ENCODE measurements around the gene TNXB.
"Not testable (repeated sequence)": the region's sequence is repeated elsewhere in the genome, so short reads cannot be mapped to it uniquely, and the experiment has no call there.

TNXB gene

GRCh38 chr6:32047539-32047854 lies 61.6 kb downstream of the TNXB start:
- no peak for TF ChIP-seq EZH2phosphoT487 (IDR thresholded peaks at IDR 0.05; ENCODE audit: borderline replicate concordance)
- Histone ChIP-seq H3K9me2 (replicated peaks; ENCODE audit: low read depth, low read length) (no peaks in the 10 kb centered on the region), H3K9ac (ENCODE audit: low read depth, low read length, poor library complexity, severe bottlenecking) (no peak overlapping the region), H3K4me2 (ENCODE audit: low read depth, low read length, poor library complexity, severe bottlenecking) (no peak overlapping the region), H3K79me2 (ENCODE audit: insufficient read depth, low read length) (no peaks in the 10 kb centered on the region), H3K4me3 (ENCODE audit: low read length, poor library complexity, severe bottlenecking) (no peak overlapping the region), H3K4me1 (ENCODE audit: insufficient read depth, low read length, poor library complexity, severe bottlenecking) (no peaks in the 10 kb centered on the region), H3K36me3 (ENCODE audit: insufficient read depth, low read length) (no peaks in the 10 kb centered on the region), H4K20me1 (ENCODE audit: insufficient read depth, low read length, poor library complexity, severe bottlenecking) (no peaks in the 10 kb centered on the region), H3F3A (ENCODE audit: low read depth) (no peaks in the 10 kb centered on the region), H3K9me3 (ENCODE audit: insufficient read depth, low read depth, low read length) (no peaks in the 10 kb centered on the region), H3K27me3 (ENCODE audit: insufficient read depth, low read length, poor library complexity, severe bottlenecking) (no peaks in the 10 kb centered on the region), H2AFZ (ENCODE audit: low read length) (no peak overlapping the region)

- H2AFZ ChIP-seq (ENCODE audit: low read length): no peak overlapping the region
- no peaks in the 10 kb centered on the region for H3K4me1 ChIP-seq (ENCODE audit: insufficient read depth, low read length, poor library complexity, severe bottlenecking)
- no peak overlapping the region for H3K9ac ChIP-seq (ENCODE audit: low read depth, low read length, poor library complexity, severe bottlenecking)
- H3K27me3 ChIP-seq (ENCODE audit: insufficient read depth, low read length, poor library complexity, severe bottlenecking): no peaks in the 10 kb centered on the region
- no peaks in the 10 kb centered on the region for H3K9me2 ChIP-seq (replicated peaks; ENCODE audit: low read depth, low read length)
- no peaks in the 10 kb centered on the region for H4K20me1 ChIP-seq (ENCODE audit: insufficient read depth, low read length, poor library complexity, severe bottlenecking)
- H3K36me3 ChIP-seq (ENCODE audit: insufficient read depth, low read length): no peaks in the 10 kb centered on the region
- H3K4me3 ChIP-seq (ENCODE audit: low read length, poor library complexity, severe bottlenecking): no peak overlapping the region
- TF ChIP-seq, protein P1, sequence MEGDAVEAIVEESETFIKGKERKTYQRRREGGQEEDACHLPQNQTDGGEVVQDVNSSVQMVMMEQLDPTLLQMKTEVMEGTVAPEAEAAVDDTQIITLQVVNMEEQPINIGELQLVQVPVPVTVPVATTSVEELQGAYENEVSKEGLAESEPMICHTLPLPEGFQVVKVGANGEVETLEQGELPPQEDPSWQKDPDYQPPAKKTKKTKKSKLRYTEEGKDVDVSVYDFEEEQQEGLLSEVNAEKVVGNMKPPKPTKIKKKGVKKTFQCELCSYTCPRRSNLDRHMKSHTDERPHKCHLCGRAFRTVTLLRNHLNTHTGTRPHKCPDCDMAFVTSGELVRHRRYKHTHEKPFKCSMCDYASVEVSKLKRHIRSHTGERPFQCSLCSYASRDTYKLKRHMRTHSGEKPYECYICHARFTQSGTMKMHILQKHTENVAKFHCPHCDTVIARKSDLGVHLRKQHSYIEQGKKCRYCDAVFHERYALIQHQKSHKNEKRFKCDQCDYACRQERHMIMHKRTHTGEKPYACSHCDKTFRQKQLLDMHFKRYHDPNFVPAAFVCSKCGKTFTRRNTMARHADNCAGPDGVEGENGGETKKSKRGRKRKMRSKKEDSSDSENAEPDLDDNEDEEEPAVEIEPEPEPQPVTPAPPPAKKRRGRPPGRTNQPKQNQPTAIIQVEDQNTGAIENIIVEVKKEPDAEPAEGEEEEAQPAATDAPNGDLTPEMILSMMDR (conservative IDR thresholded peaks at IDR 0.05; ENCODE audit: low read length): no peak
- no peak for TF ChIP-seq EZH2phosphoT487 (IDR thresholded peaks at IDR 0.05; ENCODE audit: borderline replicate concordance)
- no peaks in the 10 kb centered on the region for H3K9me3 ChIP-seq (ENCODE audit: insufficient read depth, low read depth, low read length)
- no peak overlapping the region for H3K4me2 ChIP-seq (ENCODE audit: low read depth, low read length, poor library complexity, severe bottlenecking)
- no peaks in the 10 kb centered on the region for H3F3A ChIP-seq (ENCODE audit: low read depth)
- H3K79me2 ChIP-seq (ENCODE audit: insufficient read depth, low read length): no peaks in the 10 kb centered on the region
Measured at GRCh38 chr6:32047084-32047478, 62.1 kb downstream of the TNXB start.

DNA sequence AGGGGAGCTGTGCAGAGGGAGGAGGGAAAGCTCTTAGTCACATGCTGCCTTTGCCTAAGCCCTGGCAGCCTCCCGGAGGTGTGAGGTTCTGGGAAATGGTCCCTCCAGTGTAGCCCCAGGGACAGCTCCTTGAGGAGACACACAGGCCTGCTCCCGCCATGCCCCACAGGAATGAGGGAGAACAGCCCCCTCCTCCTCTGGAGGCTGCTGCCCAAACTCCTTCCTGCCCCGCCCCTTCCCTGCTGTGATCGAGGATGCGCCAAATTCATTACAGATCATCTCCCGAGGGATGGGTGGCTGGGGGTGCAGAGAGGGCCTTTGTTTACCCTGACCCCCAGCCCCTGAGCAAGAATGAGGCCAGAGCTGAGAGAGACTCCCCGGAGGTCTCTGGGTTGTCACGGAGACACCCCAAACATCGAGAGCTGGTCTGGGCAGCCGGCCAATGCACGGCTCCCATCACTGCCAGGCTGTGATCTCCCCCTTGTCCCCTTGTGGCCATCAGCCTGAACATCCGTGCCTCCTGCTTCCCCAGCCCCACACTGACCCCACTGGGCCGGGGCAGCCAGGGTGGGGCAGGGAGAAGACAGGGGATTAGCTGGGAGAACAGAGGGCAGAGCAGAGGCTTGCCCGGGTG lies 62.6 kb downstream of the TNXB start:
- H2AFZ ChIP-seq (ENCODE audit: low read length): no peak overlapping the region
- no peak for TF ChIP-seq EZH2phosphoT487 (IDR thresholded peaks at IDR 0.05; ENCODE audit: borderline replicate concordance)
- TF ChIP-seq, protein P1 (conservative IDR thresholded peaks at IDR 0.05; ENCODE audit: low read length): no peak
- no peaks in the 10 kb centered on the region for H3K36me3 ChIP-seq (ENCODE audit: insufficient read depth, low read length)
- no peaks in the 10 kb centered on the region for H3K79me2 ChIP-seq (ENCODE audit: insufficient read depth, low read length)
- no peaks in the 10 kb centered on the region for H3F3A ChIP-seq (ENCODE audit: low read depth)
- no peaks in the 10 kb centered on the region for H3K9me2 ChIP-seq (replicated peaks; ENCODE audit: low read depth, low read length)
- no peak overlapping the region for H3K4me3 ChIP-seq (ENCODE audit: low read length, poor library complexity, severe bottlenecking)
- H3K9me3 ChIP-seq (ENCODE audit: insufficient read depth, low read depth, low read length): no peaks in the 10 kb centered on the region
- no peaks in the 10 kb centered on the region for H4K20me1 ChIP-seq (ENCODE audit: insufficient read depth, low read length, poor library complexity, severe bottlenecking)
- H3K27me3 ChIP-seq (ENCODE audit: insufficient read depth, low read length, poor library complexity, severe bottlenecking): no peaks in the 10 kb centered on the region
- H3K4me2 ChIP-seq (ENCODE audit: low read depth, low read length, poor library complexity, severe bottlenecking): no peak overlapping the region
- H3K9ac ChIP-seq (ENCODE audit: low read depth, low read length, poor library complexity, severe bottlenecking): no peak overlapping the region
- H3K4me1 ChIP-seq (ENCODE audit: insufficient read depth, low read length, poor library complexity, severe bottlenecking): no peaks in the 10 kb centered on the region

GRCh38 chr6:32045811-32046449 lies 63.2 kb downstream of the TNXB start:
- Histone ChIP-seq H3K4me3 (ENCODE audit: low read length, poor library complexity, severe bottlenecking) (no peak overlapping the region), H3K9me3 (ENCODE audit: insufficient read depth, low read depth, low read length) (no peaks in the 10 kb centered on the region), H3F3A (ENCODE audit: low read depth) (no peaks in the 10 kb centered on the region), H3K9me2 (replicated peaks; ENCODE audit: low read depth, low read length) (no peaks in the 10 kb centered on the region), H3K4me1 (ENCODE audit: insufficient read depth, low read length, poor library complexity, severe bottlenecking) (no peaks in the 10 kb centered on the region), H3K4me2 (ENCODE audit: low read depth, low read length, poor library complexity, severe bottlenecking) (no peak overlapping the region), H2AFZ (ENCODE audit: low read length) (no peak overlapping the region), H3K27me3 (ENCODE audit: insufficient read depth, low read length, poor library complexity, severe bottlenecking) (no peaks in the 10 kb centered on the region), H3K79me2 (ENCODE audit: insufficient read depth, low read length) (no peaks in the 10 kb centered on the region), H3K9ac (ENCODE audit: low read depth, low read length, poor library complexity, severe bottlenecking) (no peak overlapping the region), H3K36me3 (ENCODE audit: insufficient read depth, low read length) (no peaks in the 10 kb centered on the region), H4K20me1 (ENCODE audit: insufficient read depth, low read length, poor library complexity, severe bottlenecking) (no peaks in the 10 kb centered on the region)
- TF ChIP-seq, protein P1 (conservative IDR thresholded peaks at IDR 0.05; ENCODE audit: low read length): no peak
- no peak for TF ChIP-seq EZH2phosphoT487 (IDR thresholded peaks at IDR 0.05; ENCODE audit: borderline replicate concordance)

DNA sequence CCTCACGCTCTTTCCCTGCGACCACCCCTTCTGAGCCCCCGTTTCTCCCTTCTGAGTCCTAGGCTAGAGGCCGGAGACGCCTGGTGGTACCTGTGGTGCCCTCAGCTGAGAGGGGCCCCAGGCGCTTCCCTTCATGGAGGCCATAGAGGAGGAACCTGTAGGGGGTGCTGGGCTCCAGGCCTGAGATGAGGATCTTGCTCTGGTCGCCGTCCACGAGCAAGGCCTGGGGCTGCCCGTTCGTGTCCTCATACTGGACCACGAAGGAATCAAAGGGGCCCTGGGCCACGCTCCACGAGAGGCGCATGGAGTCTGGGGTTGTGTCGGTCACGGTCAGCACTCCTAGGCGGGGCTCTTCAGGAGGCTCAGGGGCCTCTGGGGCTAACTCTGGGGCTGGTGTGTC lies 64.2 kb downstream of the TNXB start:
- not testable (repeated sequence) for H3K9me2 ChIP-seq (replicated peaks; ENCODE audit: low read depth, low read length); H3K36me3 ChIP-seq (ENCODE audit: insufficient read depth, low read length); H3K9me3 ChIP-seq (ENCODE audit: insufficient read depth, low read depth, low read length); H3K4me1 ChIP-seq (ENCODE audit: insufficient read depth, low read length, poor library complexity, severe bottlenecking); H3K9ac ChIP-seq (ENCODE audit: low read depth, low read length, poor library complexity, severe bottlenecking); H3K27me3 ChIP-seq (ENCODE audit: insufficient read depth, low read length, poor library complexity, severe bottlenecking); H3K79me2 ChIP-seq (ENCODE audit: insufficient read depth, low read length); H3K4me3 ChIP-seq (ENCODE audit: low read length, poor library complexity, severe bottlenecking); H2AFZ ChIP-seq (ENCODE audit: low read length); H3F3A ChIP-seq (ENCODE audit: low read depth); H4K20me1 ChIP-seq (ENCODE audit: insufficient read depth, low read length, poor library complexity, severe bottlenecking); H3K4me2 ChIP-seq (ENCODE audit: low read depth, low read length, poor library complexity, severe bottlenecking)
